Mucosa of rectum (tissue), 2 donors: ENCODE results near the gene PLCB2.

ENCODE experiments used
- H3K27ac ChIP-seq, 2 donors: one replicate each; pipeline ENCODE4 v1.7.0; 2013; ENCODE audit warnings: inconsistent platforms in 2 of 2, low read depth in 2 of 2, low read length in 2 of 2
- H3K27me3 ChIP-seq, 2 donors: one replicate each; pipeline ENCODE4 v1.7.0; 2013; ENCODE audit warnings: low read length in 2 of 2; ENCODE audit not compliant: control insufficient read depth in 2 of 2, insufficient read depth in 2 of 2
- H3K36me3 ChIP-seq, 2 donors: one replicate each; pipeline ENCODE4 v1.7.0; 2013; ENCODE audit warnings: low read length in 2 of 2; ENCODE audit not compliant: control insufficient read depth in 2 of 2, insufficient read depth in 2 of 2
- H3K4me1 ChIP-seq, 2 donors: one replicate each; pipeline ENCODE4 v1.7.0; 2013; ENCODE audit warnings: low read length in 2 of 2, mild to moderate bottlenecking in 1 of 2; ENCODE audit not compliant: control insufficient read depth in 2 of 2, insufficient read depth in 2 of 2
- H3K4me3 ChIP-seq, 2 donors: one replicate each; pipeline ENCODE4 v1.7.0; 2013; ENCODE audit warnings: low read length in 2 of 2
- H3K9ac ChIP-seq, 2 donors: one replicate each; pipeline ENCODE4 v1.7.0; 2013; ENCODE audit warnings: low read length in 2 of 2, low read depth in 1 of 2, mild to moderate bottlenecking in 1 of 2
- H3K9me3 ChIP-seq, 2 donors: one replicate each; pipeline ENCODE4 v1.7.0; 2013; ENCODE audit warnings: low read length in 2 of 2; ENCODE audit not compliant: control insufficient read depth in 2 of 2
- donor health status: healthy.
- donor health status: Normal muscosa, but diverticular disease.

Gene PLCB2

GRCh38 chr15:40325188-40325587 lies 17.5 kb upstream of the PLCB2 start:
- Histone ChIP-seq H3K9me3 (no peaks in the 10 kb centered on the region), H3K27me3 (no peaks in the 10 kb centered on the region), H3K4me1 (peaks cover 17 to 18% of the 10 kb centered on the region in 2 donors), H3K9ac (peak overlapping the region in 1 of 2 donors; percentile 69), H3K36me3 (no peaks in the 10 kb centered on the region), H3K27ac (no peak overlapping the region), H3K4me3 (peak overlapping the region; percentile 68 to 70)

GRCh38 chr15:40323953-40324937 lies 16.5 kb upstream of the PLCB2 start:
- Histone ChIP-seq H3K4me1 (peaks cover 17 to 18% of the 10 kb centered on the region in 2 donors), H3K27ac (peak overlapping the region in 1 of 2 donors; percentile 49), H3K9ac (peak overlapping the region; percentile 66 to 69)

GRCh38 chr15:40323239-40323952 lies 15.7 kb upstream of the PLCB2 start, which contains the start of gene INAFM2:
Gene INAFM2 (plus strand): TSS chr15:40323692. CDS start chr15:40324056, 364 bp downstream.
- H3K27me3 ChIP-seq: no peaks in the 10 kb centered on the region
- peaks cover 17 to 18% of the 10 kb centered on the region in 2 donors for H3K4me1 ChIP-seq

More at GRCh38 chr15:40323953-40324937, 16.5 kb upstream of the PLCB2 start:
- Histone ChIP-seq H3K36me3 (no peaks in the 10 kb centered on the region), H3K4me3 (peak overlapping the region; percentile 68 to 70), H3K9me3 (no peaks in the 10 kb centered on the region), H3K27me3 (no peaks in the 10 kb centered on the region)

GRCh38 chr15:40322531-40323238 lies 14.9 kb upstream of the PLCB2 start:
- peak overlapping the region in 1 of 2 donors; percentile 44 for H3K9ac ChIP-seq
- no peaks in the 10 kb centered on the region for H3K27me3 ChIP-seq
- H3K36me3 ChIP-seq: no peaks in the 10 kb centered on the region
- no peaks in the 10 kb centered on the region for H3K9me3 ChIP-seq
- H3K4me3 ChIP-seq: peak overlapping the region; percentile 63 to 70
- H3K4me1 ChIP-seq: peaks cover 17 to 18% of the 10 kb centered on the region in 2 donors
- H3K27ac ChIP-seq: peak overlapping the region; percentile 61

More at GRCh38 chr15:40323239-40323952, 15.7 kb upstream of the PLCB2 start, which contains the start of gene INAFM2:
- Histone ChIP-seq H3K36me3 (no peaks in the 10 kb centered on the region), H3K4me3 (peak within 1 kb of the TSS; percentile 68 to 70), H3K27ac (peak within 1 kb of the TSS; percentile 61), H3K9me3 (no peaks in the 10 kb centered on the region), H3K9ac (peak within 1 kb of the TSS; percentile 66 to 69)

- no peak overlapping the region for H3K4me3 ChIP-seq
- no peaks in the 10 kb centered on the region for H3K27me3 ChIP-seq
- peaks cover 15 to 18% of the 10 kb centered on the region in 2 donors for H3K4me1 ChIP-seq
- no peaks in the 10 kb centered on the region for H3K36me3 ChIP-seq
- no peaks in the 10 kb centered on the region for H3K9me3 ChIP-seq
- no peak overlapping the region for H3K9ac ChIP-seq
- no peak overlapping the region for H3K27ac ChIP-seq
Observed at GRCh38 chr15:40320931-40321371, 13.2 kb upstream of the PLCB2 start.

- Histone ChIP-seq H3K9me3 (no peaks in the 10 kb centered on the region), H3K36me3 (no peaks in the 10 kb centered on the region), H3K4me1 (peaks cover 12 to 16% of the 10 kb centered on the region in 2 donors), H3K27me3 (no peaks in the 10 kb centered on the region), H3K4me3 (no peak overlapping the region), H3K9ac (no peak overlapping the region), H3K27ac (no peak overlapping the region)
Observed at GRCh38 chr15:40320409-40320808, 12.7 kb upstream of the PLCB2 start.

GRCh38 chr15:40317580-40317979 lies 9.8 kb upstream of the PLCB2 start:
- H3K27me3 ChIP-seq: no peaks in the 10 kb centered on the region
- no peak overlapping the region for H3K27ac ChIP-seq
- H3K4me3 ChIP-seq: no peak overlapping the region
- H3K9ac ChIP-seq: no peak overlapping the region
- H3K36me3 ChIP-seq: no peaks in the 10 kb centered on the region
- no peaks in the 10 kb centered on the region for H3K9me3 ChIP-seq
- peaks cover 7 to 9% of the 10 kb centered on the region in 2 donors for H3K4me1 ChIP-seq

GRCh38 chr15:40316931-40317330 lies 9.2 kb upstream of the PLCB2 start:
- no peak overlapping the region for H3K27ac ChIP-seq
- H3K4me3 ChIP-seq: no peak overlapping the region
- no peak overlapping the region for H3K9ac ChIP-seq
- H3K27me3 ChIP-seq: no peaks in the 10 kb centered on the region
- H3K9me3 ChIP-seq: no peaks in the 10 kb centered on the region
- no peaks in the 10 kb centered on the region for H3K36me3 ChIP-seq
- peaks cover 3 to 9% of the 10 kb centered on the region in 2 donors for H3K4me1 ChIP-seq

- no peak overlapping the region for H3K9ac ChIP-seq
- peaks cover 3 to 9% of the 10 kb centered on the region in 2 donors for H3K4me1 ChIP-seq
- no peak overlapping the region for H3K27ac ChIP-seq
- H3K4me3 ChIP-seq: no peak overlapping the region
- no peaks in the 10 kb centered on the region for H3K27me3 ChIP-seq
- H3K36me3 ChIP-seq: no peaks in the 10 kb centered on the region
- no peaks in the 10 kb centered on the region for H3K9me3 ChIP-seq
Observed at GRCh38 chr15:40314723-40315276, 7.1 kb upstream of the PLCB2 start.
